LNCAP (cell line): ENCODE measurements around the gene NDUFS2.

Experiments used
- TF ChIP-seq, protein P1 (sequence below): fragments of 450-650 bp; IDR thresholded peaks from 2 replicates; pipeline ENCODE4 v1.5.1; 2017; ENCODE audit warnings: mild to moderate bottlenecking

The NDUFS2 gene

DNA sequence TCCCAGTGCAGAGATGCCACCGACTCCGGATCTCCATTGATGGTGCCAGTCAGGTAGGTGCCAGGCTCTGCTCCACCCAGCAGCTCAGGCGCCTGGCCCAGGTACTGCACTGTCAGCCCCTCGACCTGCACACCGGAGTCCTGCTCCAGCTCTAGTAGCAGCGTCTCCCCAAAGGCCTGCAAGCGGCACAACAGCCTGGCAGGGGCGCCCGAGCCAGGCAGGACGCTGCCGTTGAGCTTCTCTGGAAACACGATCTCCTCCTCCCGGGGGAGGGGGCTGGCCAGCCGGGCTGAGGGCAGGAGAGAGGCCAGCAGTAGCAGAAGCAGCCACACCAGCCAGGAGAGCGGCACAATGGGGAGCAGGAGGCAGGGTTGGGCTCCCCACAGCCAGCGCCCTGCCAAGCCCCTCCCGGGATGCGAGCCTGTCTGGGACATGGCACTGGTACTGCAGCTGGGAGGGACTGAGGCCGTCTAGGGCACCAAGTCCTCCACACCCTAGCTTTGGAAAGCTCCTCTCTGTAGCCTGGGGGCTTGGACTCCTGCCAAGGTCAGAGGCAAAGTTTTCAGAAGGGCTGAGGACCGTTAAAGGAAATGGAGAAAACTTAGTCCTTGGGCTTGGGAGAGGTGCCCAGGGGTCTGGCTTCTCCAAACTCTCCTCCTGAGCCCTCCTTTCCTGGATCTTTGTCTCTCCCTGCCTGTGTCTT is 3.8 kb upstream of the NDUFS2 start:
- TF ChIP-seq, protein P1, sequence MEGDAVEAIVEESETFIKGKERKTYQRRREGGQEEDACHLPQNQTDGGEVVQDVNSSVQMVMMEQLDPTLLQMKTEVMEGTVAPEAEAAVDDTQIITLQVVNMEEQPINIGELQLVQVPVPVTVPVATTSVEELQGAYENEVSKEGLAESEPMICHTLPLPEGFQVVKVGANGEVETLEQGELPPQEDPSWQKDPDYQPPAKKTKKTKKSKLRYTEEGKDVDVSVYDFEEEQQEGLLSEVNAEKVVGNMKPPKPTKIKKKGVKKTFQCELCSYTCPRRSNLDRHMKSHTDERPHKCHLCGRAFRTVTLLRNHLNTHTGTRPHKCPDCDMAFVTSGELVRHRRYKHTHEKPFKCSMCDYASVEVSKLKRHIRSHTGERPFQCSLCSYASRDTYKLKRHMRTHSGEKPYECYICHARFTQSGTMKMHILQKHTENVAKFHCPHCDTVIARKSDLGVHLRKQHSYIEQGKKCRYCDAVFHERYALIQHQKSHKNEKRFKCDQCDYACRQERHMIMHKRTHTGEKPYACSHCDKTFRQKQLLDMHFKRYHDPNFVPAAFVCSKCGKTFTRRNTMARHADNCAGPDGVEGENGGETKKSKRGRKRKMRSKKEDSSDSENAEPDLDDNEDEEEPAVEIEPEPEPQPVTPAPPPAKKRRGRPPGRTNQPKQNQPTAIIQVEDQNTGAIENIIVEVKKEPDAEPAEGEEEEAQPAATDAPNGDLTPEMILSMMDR = no peak

- TF ChIP-seq, protein P1 = no peak
These were observed 3.2 kb upstream of the NDUFS2 start, which contains the start of gene ADAMTS4 for GRCh38 chr1:161198897-161199431. TSS of gene ADAMTS4 (minus strand) at chr1:161199054. CDS start at chr1:161198627, 427 bp downstream.

DNA sequence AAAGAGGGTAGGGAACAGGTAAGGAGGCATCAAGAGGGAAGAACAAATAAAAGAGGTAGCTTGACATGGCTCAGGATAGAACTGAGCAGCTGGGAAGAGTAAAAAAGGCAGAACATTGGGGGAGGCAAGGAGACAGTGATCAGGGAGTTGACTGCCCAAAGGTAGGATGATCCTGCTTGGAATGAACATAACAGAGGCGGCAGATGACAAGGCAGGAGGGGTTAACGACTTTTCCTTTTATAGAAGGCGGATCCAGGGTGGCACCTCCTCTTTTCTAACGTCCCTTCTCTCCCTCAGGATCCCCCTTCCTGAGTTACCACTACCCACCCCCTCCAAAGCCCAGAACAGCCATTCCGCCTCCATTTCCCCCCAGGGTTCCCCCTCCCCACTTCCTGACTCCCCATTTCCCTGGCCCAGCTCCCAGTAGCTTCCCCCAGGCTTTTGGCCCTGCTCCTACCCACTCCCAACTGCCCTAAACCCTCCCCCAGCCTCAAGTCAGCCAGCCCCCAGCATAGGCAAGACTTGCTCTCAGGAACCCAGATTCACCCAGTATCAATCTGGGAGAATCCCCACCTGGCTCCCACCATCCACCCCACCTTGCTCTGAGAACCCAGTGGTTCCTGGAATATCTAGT is 2.5 kb upstream of the NDUFS2 start:
- TF ChIP-seq, protein P1 = no peak

DNA sequence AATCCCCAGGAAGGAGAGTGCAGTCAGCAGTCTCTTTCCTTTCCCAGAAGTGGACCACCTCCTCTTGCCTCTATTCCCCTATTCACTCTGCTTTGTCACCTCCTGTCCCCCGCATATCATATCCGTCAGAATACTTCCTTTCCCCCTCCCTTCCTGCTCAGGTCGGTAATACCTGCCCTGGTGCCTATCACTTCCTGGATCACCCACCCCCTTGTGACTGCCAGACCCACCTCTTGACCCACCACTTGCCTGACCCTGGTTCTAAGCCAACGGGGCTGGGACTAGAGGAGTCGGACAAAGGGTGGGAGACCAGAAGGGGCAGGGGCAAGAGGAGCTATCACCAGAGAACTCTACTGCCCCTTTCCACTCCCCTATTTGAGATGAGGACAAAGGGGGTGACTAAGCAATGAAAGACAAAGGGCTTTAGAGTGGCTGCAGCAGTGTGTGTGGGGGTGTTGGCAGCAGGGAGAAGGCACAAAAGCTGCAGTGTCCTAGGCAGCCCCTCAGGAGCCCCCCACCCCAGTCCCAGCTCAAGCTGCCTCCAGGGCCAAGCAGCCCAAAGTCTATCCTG is 1.7 kb upstream of the NDUFS2 start:
- TF ChIP-seq, protein P1 = no peak

DNA sequence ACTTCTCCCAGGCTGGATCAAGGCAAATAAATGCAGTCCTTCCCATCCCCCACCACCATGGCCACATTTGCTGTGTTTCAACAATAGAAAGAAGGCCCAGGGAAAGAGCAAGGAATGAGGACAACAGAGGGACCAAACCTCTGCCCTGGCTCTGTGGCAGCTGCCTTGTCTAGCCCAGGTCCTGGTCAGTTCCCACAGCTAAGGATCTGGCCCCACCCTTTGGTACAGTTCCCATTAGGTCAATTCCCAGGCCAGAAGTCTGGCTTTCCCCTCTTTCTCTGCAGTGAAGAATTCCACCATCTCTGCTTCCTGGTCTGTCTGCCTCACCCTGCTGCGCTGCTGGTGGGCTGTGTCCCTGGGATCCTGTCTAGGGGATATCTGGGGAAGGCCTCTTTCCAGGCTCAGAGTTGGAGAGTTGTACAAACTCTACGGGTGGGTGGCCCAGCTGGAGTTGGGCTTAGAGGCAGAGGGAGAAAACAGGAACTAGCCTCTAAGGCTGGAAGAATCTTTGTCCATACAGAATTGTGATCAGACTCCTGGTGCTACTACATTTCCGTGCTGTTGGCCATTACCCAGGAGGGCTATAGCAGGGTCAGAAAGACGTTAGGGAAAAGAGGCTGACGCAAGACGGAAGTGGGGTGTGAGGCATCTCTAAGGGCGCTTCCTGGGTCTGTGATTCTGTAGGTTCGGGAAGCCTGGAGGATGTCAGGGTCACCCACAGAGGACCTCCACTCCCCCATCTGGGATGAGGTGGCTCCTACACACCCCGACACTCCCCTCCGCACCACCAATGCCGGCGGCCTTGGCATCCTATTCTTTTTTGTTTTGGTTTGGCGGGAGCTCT is 953 bp upstream of the NDUFS2 start:
- TF ChIP-seq, protein P1 = no peak

GRCh38 chr1:161206411-161207140 is 4.4 kb downstream of the NDUFS2 start:
- TF ChIP-seq, protein P1 = no peak
